Measurements from ENCODE around the gene KCNN4. TPM values are rescaled to one million over a fixed set of nuclear protein-coding genes. Genes with fewer than 3 reads are reported as not detected.
A peak's percentile ranks its signal among the peaks of the same experiment; 100 is the strongest.

The KCNN4 gene
- total RNA-seq, 1 experiment from 2014 or later, result 3.0 TPM

GRCh38 chr19:43798026-43798545 is 17.3 kb upstream of the KCNN4 start:
- Histone ChIP-seq H3K27me3 (replicated peaks; ENCODE audit: control insufficient read depth, insufficient read depth, low read length) (no peaks in the 10 kb centered on the region; the same call in 1 of the 2 replicates), H3K9me3 (no peaks in the 10 kb centered on the region), H3K4me3 (ENCODE audit: low read depth, low read length) (peak overlapping the region; percentile 48), H3K4me1 (peaks cover 7% of the 10 kb centered on the region; the same call in 1 of the 2 replicates), H3K36me3 (ENCODE audit: control insufficient read depth, insufficient read depth, low read length) (no peaks in the 10 kb centered on the region)
- Mint-ChIP-seq H3K9me3 (ENCODE audit: unreplicated experiment) (no peaks in the 10 kb centered on the region), H3K36me3 (ENCODE audit: insufficient read depth, unreplicated experiment) (no peaks in the 10 kb centered on the region), H3K27ac (ENCODE audit: unreplicated experiment) (no peak overlapping the region), H3K27me3 (ENCODE audit: insufficient read depth, unreplicated experiment) (peaks cover 6% of the 10 kb centered on the region), H3K4me1 (ENCODE audit: low read depth, unreplicated experiment) (no peaks in the 10 kb centered on the region), H3K4me3 (ENCODE audit: unreplicated experiment) (peak overlapping the region; percentile 66)
- intact Hi-C loops (cut with micrococcal nuclease; ENCODE audit: unreplicated experiment), result no loop called here
- no peak for TF ChIP-seq CTCF (IDR thresholded peaks at IDR 0.05; ENCODE audit: insufficient read depth in 1 of 2, low read depth in 1 of 2, low read length in 1 of 2, severe bottlenecking in 1 of 2, unreplicated experiment in 1 of 2)
- no peak for DNase-seq
- ChIA-PET POLR2A (no interaction called here), CTCF (no interaction called here)
- no TSS peak for BruUV-seq (replicated peaks)

- intact Hi-C loops (cut with micrococcal nuclease; ENCODE audit: unreplicated experiment), result no loop called here
Measured at GRCh38 chr19:43797556-43797955, 16.8 kb upstream of the KCNN4 start.

GRCh38 chr19:43797118-43797517 is 16.3 kb upstream of the KCNN4 start:
- H3K4me1 Mint-ChIP-seq (ENCODE audit: low read depth, unreplicated experiment), result no peaks in the 10 kb centered on the region
- Histone ChIP-seq H3K9me3 (no peaks in the 10 kb centered on the region), H3K27me3 (replicated peaks; ENCODE audit: control insufficient read depth, insufficient read depth, low read length) (no peaks in the 10 kb centered on the region), H3K4me3 (ENCODE audit: low read depth, low read length) (no peak overlapping the region), H3K36me3 (ENCODE audit: control insufficient read depth, insufficient read depth, low read length) (no peaks in the 10 kb centered on the region), H3K4me1 (peaks cover 7% of the 10 kb centered on the region; the same call in 1 of the 2 replicates)
- ChIA-PET POLR2A (no interaction called here), CTCF (no interaction called here)
- TF ChIP-seq CTCF (IDR thresholded peaks at IDR 0.05; ENCODE audit: insufficient read depth in 1 of 2, low read depth in 1 of 2, low read length in 1 of 2, severe bottlenecking in 1 of 2, unreplicated experiment in 1 of 2), result no peak
- H3K9me3 Mint-ChIP-seq (ENCODE audit: unreplicated experiment), result no peaks in the 10 kb centered on the region
- H3K4me3 Mint-ChIP-seq (ENCODE audit: unreplicated experiment), result peak overlapping the region; percentile 50
- BruUV-seq (replicated peaks), result no TSS peak
- intact Hi-C loops (cut with micrococcal nuclease; ENCODE audit: unreplicated experiment), result no loop called here
- peaks cover 2% of the 10 kb centered on the region for H3K27me3 Mint-ChIP-seq (ENCODE audit: insufficient read depth, unreplicated experiment)
- no peaks in the 10 kb centered on the region for H3K36me3 Mint-ChIP-seq (ENCODE audit: insufficient read depth, unreplicated experiment)
- no peak for DNase-seq
- no peak overlapping the region for H3K27ac Mint-ChIP-seq (ENCODE audit: unreplicated experiment)

More at GRCh38 chr19:43797556-43797955, 16.8 kb upstream of the KCNN4 start:
- H3K36me3 Mint-ChIP-seq (ENCODE audit: insufficient read depth, unreplicated experiment), result no peaks in the 10 kb centered on the region
- no peaks in the 10 kb centered on the region for H3K4me1 Mint-ChIP-seq (ENCODE audit: low read depth, unreplicated experiment)
- H3K27ac Mint-ChIP-seq (ENCODE audit: unreplicated experiment), result no peak overlapping the region
- no peaks in the 10 kb centered on the region for H3K36me3 ChIP-seq (ENCODE audit: control insufficient read depth, insufficient read depth, low read length)
- H3K9me3 Mint-ChIP-seq (ENCODE audit: unreplicated experiment), result no peaks in the 10 kb centered on the region
- no TSS peak for BruUV-seq (replicated peaks)
- no peaks in the 10 kb centered on the region for H3K9me3 ChIP-seq
- peaks cover 7% of the 10 kb centered on the region; the same call in 1 of the 2 replicates for H3K4me1 ChIP-seq
- H3K4me3 Mint-ChIP-seq (ENCODE audit: unreplicated experiment), result peak overlapping the region; percentile 50
- H3K4me3 ChIP-seq (ENCODE audit: low read depth, low read length), result no peak overlapping the region
- ChIA-PET POLR2A (no interaction called here), CTCF (no interaction called here)
- DNase-seq, result no peak
- peaks cover 2% of the 10 kb centered on the region for H3K27me3 Mint-ChIP-seq (ENCODE audit: insufficient read depth, unreplicated experiment)
- no peak for TF ChIP-seq CTCF (IDR thresholded peaks at IDR 0.05; ENCODE audit: insufficient read depth in 1 of 2, low read depth in 1 of 2, low read length in 1 of 2, severe bottlenecking in 1 of 2, unreplicated experiment in 1 of 2)
- H3K27me3 ChIP-seq (replicated peaks; ENCODE audit: control insufficient read depth, insufficient read depth, low read length), result no peaks in the 10 kb centered on the region; the same call in 1 of the 2 replicates
